ENCODE measurements around the gene GIPR.

Gene GIPR

DNA sequence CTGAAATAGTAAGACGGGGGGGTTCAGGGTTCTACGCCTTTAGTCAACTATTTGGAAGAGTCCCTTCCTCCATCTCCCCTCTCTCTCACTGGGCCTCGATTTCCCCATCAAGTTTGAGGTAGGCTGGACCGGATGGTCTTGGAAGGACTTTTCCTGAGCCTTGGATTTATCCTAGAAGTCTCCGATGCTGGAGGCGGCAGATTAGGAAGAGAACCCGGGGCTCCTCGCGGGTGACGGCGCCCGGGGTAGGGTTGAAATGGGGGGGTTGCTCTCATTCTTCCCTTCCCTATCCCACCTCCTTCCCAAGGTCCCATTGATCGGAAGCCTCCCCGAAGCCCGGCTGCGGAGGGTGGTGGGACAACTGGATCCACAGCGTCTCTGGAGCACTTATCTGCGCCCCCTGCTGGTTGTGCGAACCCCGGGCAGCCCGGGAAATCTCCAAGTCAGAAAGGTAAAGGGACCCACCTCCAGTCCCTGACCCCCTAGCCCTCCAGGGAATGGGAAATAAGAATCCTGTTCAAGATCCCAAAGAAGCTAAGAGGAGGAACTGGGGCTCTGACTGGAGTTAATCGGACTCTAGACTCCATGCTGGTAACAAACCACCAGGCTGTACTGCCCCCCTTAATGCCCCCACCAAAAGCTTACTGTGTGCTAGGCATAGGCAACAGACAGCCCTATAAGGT, 25.2 kb downstream of the GIPR start:
- TF ChIP-seq RAD21 (IDR thresholded peaks at IDR 0.05; ENCODE audit: low read depth) (peak; percentile 56), TCF12 (IDR thresholded peaks at IDR 0.05; ENCODE audit: low read depth) (0 out of 2 replicates have a peak, but pooled peaks have one; percentile 29), NFIC (IDR thresholded peaks at IDR 0.05) (no peak)

DNA sequence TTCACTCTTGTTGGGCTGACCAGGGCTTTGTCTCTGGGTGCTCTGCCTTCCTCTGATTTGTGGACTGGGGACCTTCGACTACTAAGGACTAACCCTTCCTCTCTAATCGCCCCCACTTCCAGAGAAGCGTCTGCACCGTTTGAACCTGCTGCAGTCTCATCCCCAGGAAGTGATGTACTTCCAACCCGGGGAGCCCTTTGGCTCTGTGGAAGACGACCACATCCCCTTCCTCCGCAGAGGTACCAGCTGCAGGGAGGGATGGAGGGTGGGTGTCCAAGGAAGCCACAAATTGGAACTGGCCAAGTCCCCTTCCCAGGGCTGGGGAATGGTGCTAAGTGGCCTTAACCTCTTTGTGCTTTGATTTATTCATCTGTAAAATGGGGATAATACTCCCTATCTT, 33.7 kb downstream of the GIPR start:
- TF ChIP-seq ZBTB7A (IDR thresholded peaks at IDR 0.05; ENCODE audit: low read depth) = no peak
- no peak for TF ChIP-seq YY1 (IDR thresholded peaks at IDR 0.05; ENCODE audit: low read depth)
- TF ChIP-seq TAF1 (IDR thresholded peaks at IDR 0.05; ENCODE audit: low read depth) = no peak
- no peak for TF ChIP-seq FOXM1 (IDR thresholded peaks at IDR 0.05; ENCODE audit: borderline replicate concordance, low read depth)
- TF ChIP-seq, protein P1, sequence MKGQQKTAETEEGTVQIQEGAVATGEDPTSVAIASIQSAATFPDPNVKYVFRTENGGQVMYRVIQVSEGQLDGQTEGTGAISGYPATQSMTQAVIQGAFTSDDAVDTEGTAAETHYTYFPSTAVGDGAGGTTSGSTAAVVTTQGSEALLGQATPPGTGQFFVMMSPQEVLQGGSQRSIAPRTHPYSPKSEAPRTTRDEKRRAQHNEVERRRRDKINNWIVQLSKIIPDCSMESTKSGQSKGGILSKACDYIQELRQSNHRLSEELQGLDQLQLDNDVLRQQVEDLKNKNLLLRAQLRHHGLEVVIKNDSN (IDR thresholded peaks at IDR 0.05) = no peak

DNA sequence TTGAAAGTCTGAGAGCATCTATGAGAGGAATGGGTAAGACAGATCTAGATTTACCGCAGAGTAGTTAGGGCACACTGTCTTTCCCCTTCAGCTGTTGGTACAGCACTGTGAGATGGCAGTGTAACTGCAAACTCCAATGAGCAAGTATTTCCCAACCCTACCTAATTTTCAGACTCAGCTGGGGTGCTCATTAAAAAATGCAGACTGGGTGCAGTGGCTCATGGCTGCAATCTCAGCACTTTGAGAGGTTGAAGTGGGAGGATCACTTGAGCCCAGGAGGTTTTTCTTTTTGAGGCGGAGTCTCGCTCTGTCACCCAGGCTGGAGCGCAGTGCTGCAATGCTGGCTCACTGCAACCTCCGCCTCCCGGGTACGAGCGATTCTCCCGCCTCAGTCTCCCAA, 37.1 kb downstream of the GIPR start:
- no peak for TF ChIP-seq TAF1 (IDR thresholded peaks at IDR 0.05; ENCODE audit: low read depth)
- TF ChIP-seq, protein P1 (IDR thresholded peaks at IDR 0.05) = no peak
- TF ChIP-seq, protein P2, sequence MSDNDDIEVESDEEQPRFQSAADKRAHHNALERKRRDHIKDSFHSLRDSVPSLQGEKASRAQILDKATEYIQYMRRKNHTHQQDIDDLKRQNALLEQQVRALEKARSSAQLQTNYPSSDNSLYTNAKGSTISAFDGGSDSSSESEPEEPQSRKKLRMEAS (IDR thresholded peaks at IDR 0.05) = no peak
- TF ChIP-seq, protein P3, sequence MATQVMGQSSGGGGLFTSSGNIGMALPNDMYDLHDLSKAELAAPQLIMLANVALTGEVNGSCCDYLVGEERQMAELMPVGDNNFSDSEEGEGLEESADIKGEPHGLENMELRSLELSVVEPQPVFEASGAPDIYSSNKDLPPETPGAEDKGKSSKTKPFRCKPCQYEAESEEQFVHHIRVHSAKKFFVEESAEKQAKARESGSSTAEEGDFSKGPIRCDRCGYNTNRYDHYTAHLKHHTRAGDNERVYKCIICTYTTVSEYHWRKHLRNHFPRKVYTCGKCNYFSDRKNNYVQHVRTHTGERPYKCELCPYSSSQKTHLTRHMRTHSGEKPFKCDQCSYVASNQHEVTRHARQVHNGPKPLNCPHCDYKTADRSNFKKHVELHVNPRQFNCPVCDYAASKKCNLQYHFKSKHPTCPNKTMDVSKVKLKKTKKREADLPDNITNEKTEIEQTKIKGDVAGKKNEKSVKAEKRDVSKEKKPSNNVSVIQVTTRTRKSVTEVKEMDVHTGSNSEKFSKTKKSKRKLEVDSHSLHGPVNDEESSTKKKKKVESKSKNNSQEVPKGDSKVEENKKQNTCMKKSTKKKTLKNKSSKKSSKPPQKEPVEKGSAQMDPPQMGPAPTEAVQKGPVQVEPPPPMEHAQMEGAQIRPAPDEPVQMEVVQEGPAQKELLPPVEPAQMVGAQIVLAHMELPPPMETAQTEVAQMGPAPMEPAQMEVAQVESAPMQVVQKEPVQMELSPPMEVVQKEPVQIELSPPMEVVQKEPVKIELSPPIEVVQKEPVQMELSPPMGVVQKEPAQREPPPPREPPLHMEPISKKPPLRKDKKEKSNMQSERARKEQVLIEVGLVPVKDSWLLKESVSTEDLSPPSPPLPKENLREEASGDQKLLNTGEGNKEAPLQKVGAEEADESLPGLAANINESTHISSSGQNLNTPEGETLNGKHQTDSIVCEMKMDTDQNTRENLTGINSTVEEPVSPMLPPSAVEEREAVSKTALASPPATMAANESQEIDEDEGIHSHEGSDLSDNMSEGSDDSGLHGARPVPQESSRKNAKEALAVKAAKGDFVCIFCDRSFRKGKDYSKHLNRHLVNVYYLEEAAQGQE (IDR thresholded peaks at IDR 0.05; ENCODE audit: low read depth) = no peak
- no peak for TF ChIP-seq RAD21 (IDR thresholded peaks at IDR 0.05; ENCODE audit: low read depth)
- no peak for TF ChIP-seq TCF12 (IDR thresholded peaks at IDR 0.05; ENCODE audit: low read depth)
- no peak for TF ChIP-seq CREB1 (IDR thresholded peaks at IDR 0.05; ENCODE audit: low read depth)
- no peak for TF ChIP-seq EP300 (IDR thresholded peaks at IDR 0.05; ENCODE audit: borderline replicate concordance)
- no peak for TF ChIP-seq EGR1 (IDR thresholded peaks at IDR 0.05)
- TF ChIP-seq FOXM1 (IDR thresholded peaks at IDR 0.05; ENCODE audit: borderline replicate concordance, low read depth) = no peak
- TF ChIP-seq YY1 (IDR thresholded peaks at IDR 0.05; ENCODE audit: low read depth) = no peak
- TF ChIP-seq CEBPB (IDR thresholded peaks at IDR 0.05) = no peak
- no peak for TF ChIP-seq ZBTB7A (IDR thresholded peaks at IDR 0.05; ENCODE audit: low read depth)
- no peak for TF ChIP-seq NFIC (IDR thresholded peaks at IDR 0.05)
- TF ChIP-seq TEAD4 (IDR thresholded peaks at IDR 0.05) = no peak

DNA sequence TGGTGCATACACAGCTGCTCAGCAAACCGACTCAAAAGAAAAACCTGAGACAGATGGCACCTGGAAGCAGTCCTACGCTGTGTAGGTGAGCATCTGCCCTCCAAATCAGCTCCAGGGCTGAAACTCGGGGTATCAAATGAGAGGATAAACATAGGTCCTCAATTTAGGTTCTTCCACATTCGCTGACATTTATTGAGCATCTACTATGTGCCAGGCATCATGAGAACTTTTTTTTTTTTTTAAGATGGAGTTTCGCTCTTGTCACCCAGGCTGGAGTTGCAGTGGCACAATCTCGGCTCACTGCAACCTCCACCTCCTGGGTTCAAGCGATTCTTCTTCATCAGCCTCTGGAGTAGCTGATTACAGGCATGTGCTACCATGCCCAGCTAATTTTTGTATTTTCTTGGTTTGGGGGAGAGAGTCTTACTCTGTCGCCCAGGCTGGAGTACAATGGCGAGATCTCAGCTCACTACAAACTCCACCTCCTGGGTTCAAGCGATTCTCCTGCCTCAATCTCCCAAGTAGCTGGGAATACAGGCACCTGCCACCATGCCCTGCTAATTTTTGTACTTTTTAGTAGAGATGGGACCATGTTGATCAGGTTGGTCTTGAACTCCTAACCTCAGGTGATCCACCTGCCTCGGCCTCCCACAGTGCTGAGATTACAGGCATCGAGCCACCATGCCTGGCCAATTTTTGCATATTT, 37.8 kb downstream of the GIPR start:
- TF ChIP-seq NFIC (IDR thresholded peaks at IDR 0.05) = no peak
- no peak for TF ChIP-seq YY1 (IDR thresholded peaks at IDR 0.05; ENCODE audit: low read depth)
- no peak for TF ChIP-seq CEBPB (IDR thresholded peaks at IDR 0.05)
- no peak for TF ChIP-seq FOXM1 (IDR thresholded peaks at IDR 0.05; ENCODE audit: borderline replicate concordance, low read depth)
- no peak for TF ChIP-seq EGR1 (IDR thresholded peaks at IDR 0.05)
- TF ChIP-seq TEAD4 (IDR thresholded peaks at IDR 0.05) = no peak
- TF ChIP-seq, protein P2 (IDR thresholded peaks at IDR 0.05) = no peak
- no peak for TF ChIP-seq TCF12 (IDR thresholded peaks at IDR 0.05; ENCODE audit: low read depth)
- no peak for TF ChIP-seq TAF1 (IDR thresholded peaks at IDR 0.05; ENCODE audit: low read depth)
- TF ChIP-seq, protein P3 (IDR thresholded peaks at IDR 0.05; ENCODE audit: low read depth) = no peak
- TF ChIP-seq EP300 (IDR thresholded peaks at IDR 0.05; ENCODE audit: borderline replicate concordance) = no peak
- no peak for TF ChIP-seq ZBTB7A (IDR thresholded peaks at IDR 0.05; ENCODE audit: low read depth)
- TF ChIP-seq, protein P1 (IDR thresholded peaks at IDR 0.05) = no peak
- no peak for TF ChIP-seq CREB1 (IDR thresholded peaks at IDR 0.05; ENCODE audit: low read depth)
- TF ChIP-seq RAD21 (IDR thresholded peaks at IDR 0.05; ENCODE audit: low read depth) = no peak

All from Ishikawa (cell line).